H1 (cell line): Measurements from ENCODE around the gene HS6ST3. TPM values are rescaled to one million over a fixed set of nuclear protein-coding genes. Genes with fewer than 3 reads are reported as not detected.

Experiments
- CTCF ChIP-seq, 3 experiments: IDR thresholded peaks; 1 replicate in 2 of 3; 2 replicates in 1 of 3; pipeline versions ENCODE4 v1.5.1 to v1.6.1; 2011; ENCODE audit warnings: low read length in 3 of 3, mild to moderate bottlenecking in 3 of 3, inconsistent platforms in 2 of 3, low read depth in 1 of 3, moderate library complexity in 1 of 3; ENCODE audit not compliant: insufficient read depth in 1 of 3; ENCODE audit errors: control extremely low read depth in 1 of 3
- polyA plus RNA-seq, 7 experiments: library from polyadenylated mRNA; depleted of rRNA in 3 of 7; stranded (reverse) in 5 of 7; unstranded in 2 of 7; fragments of >200 nt in 5 of 7; fragments of 200-250 nt in 2 of 7; gene quantifications; 1 replicate in 5 of 7; 2 replicates in 1 of 7; 4 replicates in 1 of 7; pipeline versions ENCODE4 v1.2.1 to v1.2.3, GENCODE V29; 2011 to 2013; ENCODE audit warnings: missing spikeins in 2 of 7, mixed read lengths in 2 of 7
- total RNA-seq: library from RNA; stranded (reverse); fragmentation: NEBNext Ultra II Directional; extraction: Animal tissue kit (Norgen Biotek cat#: 25700); gene quantifications from 2 replicates; pipeline ENCODE4 v1.2.1, GENCODE V29; 2021

The HS6ST3 gene
- total and polyA plus RNA-seq, 2 of the 8 experiments (the other 6 are each of a cell fraction or from before 2014, with no cell fraction given): 0.45 to 1.2 TPM

GRCh38 chr13:96768524-96768923 is 678.6 kb downstream of the HS6ST3 start (continued):
- TF ChIP-seq CTCF (IDR thresholded peaks at IDR 0.05; ENCODE audit: control extremely low read depth in 1 of 3, insufficient read depth in 1 of 3, low read depth in 1 of 3, low read length in 3 of 3): no peak
